Measurements from ENCODE around the gene CABP1. TPM values are rescaled to one million over a fixed set of nuclear protein-coding genes. Genes with fewer than 3 reads are reported as not detected.
A peak's percentile ranks its signal among the peaks of the same experiment; 100 is the strongest.
"Not testable (repeated sequence)": the region's sequence is repeated elsewhere in the genome, so short reads cannot be mapped to it uniquely, and the experiment has no call there.

The CABP1 gene
- total and polyA plus RNA-seq, 7 donors, result 1.6 to 4.8 (median 2.3) TPM

- TF ChIP-seq CTCF (IDR thresholded peaks at IDR 0.05), result no peak
- WGBS, 3 donors, result 37 to 39% (median 39%) methylated on average over 3 of the region's 3 CpGs
- H3K36me3 ChIP-seq (ENCODE audit: insufficient read depth in 1 of 2, low read depth in 1 of 2), result no peaks in the 10 kb centered on the region
- intact Hi-C loops (cut with DNase I), result no loop called here
- no peaks in the 10 kb centered on the region for H3K9me3 ChIP-seq
- no peaks in the 10 kb centered on the region for H3K4me1 ChIP-seq
- no peak overlapping the region for H3K27ac ChIP-seq
- peaks cover 0 to 9% (median 6%) of the 10 kb centered on the region in 3 donors for H3K27me3 ChIP-seq (ENCODE audit: insufficient read depth in 3 of 3, low read length in 2 of 3)
- H3K4me3 ChIP-seq, result no peak overlapping the region
- DNase-seq, result no peak
- no peak for ATAC-seq
Observed at GRCh38 chr12:120597861-120598260, 42.6 kb upstream of the CABP1 start.

GRCh38 chr12:120598674-120599463, 41.6 kb upstream of the CABP1 start:
- no peaks in the 10 kb centered on the region for H3K9me3 ChIP-seq
- ATAC-seq (peak; percentile 80 to 88 (median 83)), DNase-seq (no peak)
- H3K4me1 ChIP-seq, result no peaks in the 10 kb centered on the region
- no peaks in the 10 kb centered on the region for H3K36me3 ChIP-seq (ENCODE audit: insufficient read depth in 1 of 2, low read depth in 1 of 2)
- WGBS, 3 donors, result 42 to 53% (median 45%) methylated on average over 13 of the region's 13 CpGs
- H3K4me3 ChIP-seq, result no peak overlapping the region
- intact Hi-C loops (cut with DNase I), result no loop called here
- H3K27ac ChIP-seq, result no peak overlapping the region
- no peak for TF ChIP-seq CTCF (IDR thresholded peaks at IDR 0.05)
- peaks cover 0 to 9% (median 6%) of the 10 kb centered on the region in 3 donors for H3K27me3 ChIP-seq (ENCODE audit: insufficient read depth in 3 of 3, low read length in 2 of 3)

- 70 to 75% (median 72%) methylated on average over 23 of the region's 23 CpGs for WGBS, 3 donors
- H3K4me3 ChIP-seq, result no peak overlapping the region
Observed at GRCh38 chr12:120599672-120600552, 40.5 kb upstream of the CABP1 start.

GRCh38 chr12:120602416-120602815, 38.0 kb upstream of the CABP1 start:
- H3K27me3 ChIP-seq (ENCODE audit: insufficient read depth in 3 of 3, low read length in 2 of 3); ATAC-seq; H3K9me3 ChIP-seq; H3K4me3 ChIP-seq; H3K27ac ChIP-seq; H3K4me1 ChIP-seq; intact Hi-C loops (cut with DNase I); H3K36me3 ChIP-seq (ENCODE audit: insufficient read depth in 1 of 2, low read depth in 1 of 2); DNase-seq: not testable (repeated sequence)
- WGBS, 3 donors, result 65 to 68% (median 66%) methylated on average over 5 of the region's 5 CpGs

More at GRCh38 chr12:120599672-120600552, 40.5 kb upstream of the CABP1 start:
- Histone ChIP-seq H3K27me3 (ENCODE audit: insufficient read depth in 3 of 3, low read length in 2 of 3) (peaks cover 0 to 9% (median 6%) of the 10 kb centered on the region in 3 donors), H3K4me1 (no peaks in the 10 kb centered on the region), H3K27ac (no peak overlapping the region), H3K9me3 (no peaks in the 10 kb centered on the region), H3K36me3 (ENCODE audit: insufficient read depth in 1 of 2, low read depth in 1 of 2) (no peaks in the 10 kb centered on the region)
- ATAC-seq (no peak), DNase-seq (no peak)
- intact Hi-C loops (cut with DNase I), result no loop called here
- no peak for TF ChIP-seq CTCF (IDR thresholded peaks at IDR 0.05)

GRCh38 chr12:120610560-120610959, 29.9 kb upstream of the CABP1 start:
- H3K4me3 ChIP-seq, result no peak overlapping the region
- intact Hi-C loops (cut with DNase I), result no loop called here
- 68 to 73% (median 73%) methylated on average over 4 of the region's 4 CpGs for WGBS, 3 donors
- no peaks in the 10 kb centered on the region for H3K36me3 ChIP-seq (ENCODE audit: insufficient read depth in 1 of 2, low read depth in 1 of 2)
- no peak for TF ChIP-seq CTCF (IDR thresholded peaks at IDR 0.05)
- DNase-seq (no peak), ATAC-seq (no peak)
- H3K4me1 ChIP-seq, result no peaks in the 10 kb centered on the region
- no peak overlapping the region for H3K27ac ChIP-seq
- no peaks in the 10 kb centered on the region for H3K27me3 ChIP-seq (ENCODE audit: insufficient read depth in 3 of 3, low read length in 2 of 3)
- no peaks in the 10 kb centered on the region for H3K9me3 ChIP-seq

GRCh38 chr12:120611534-120611933, 28.9 kb upstream of the CABP1 start:
- WGBS, 3 donors, result 48 to 68% (median 57%) methylated on average over 1 of the region's 1 CpG
- H3K9me3 ChIP-seq; H3K4me1 ChIP-seq; H3K27ac ChIP-seq; H3K36me3 ChIP-seq (ENCODE audit: insufficient read depth in 1 of 2, low read depth in 1 of 2); intact Hi-C loops (cut with DNase I); DNase-seq; H3K4me3 ChIP-seq; ATAC-seq; H3K27me3 ChIP-seq (ENCODE audit: insufficient read depth in 3 of 3, low read length in 2 of 3): not testable (repeated sequence)

Measured in psoas muscle (tissue), 8 donors.